ENCODE measurements around the gene MYRF. TPM values are rescaled to one million over a fixed set of nuclear protein-coding genes. Genes with fewer than 3 reads are reported as not detected.

The MYRF gene
- total and polyA plus RNA-seq, 2 donors (not counting 3 experiments of a cell fraction or from before 2014, with no cell fraction given), result 0.82 to 0.98 TPM

- dilution Hi-C loops (cut with MboI; ENCODE audit: extremely low pct_ligation_motif_present, low sequenced_read_pairs), result no loop called here
- no peaks in the 10 kb centered on the region for H3K4me1 ChIP-seq (ENCODE audit: control insufficient read depth, extremely low read depth, insufficient read depth, low read length)
- no TSS peak for BruUV-seq (replicated peaks)
- TF ChIP-seq POLR2AphosphoS5 (IDR thresholded peaks at IDR 0.05; ENCODE audit: insufficient read depth, low read depth, low read length), result no peak
- H3K27ac ChIP-seq (ENCODE audit: insufficient read depth, low read depth, low read length), result no peak overlapping the region
- H4K20me1 ChIP-seq (replicated peaks; ENCODE audit: control insufficient read depth, extremely low read depth, insufficient read depth, low read length), result no peaks in the 10 kb centered on the region
- ChIA-PET CTCF (interaction anchor here (2.0 to 5.4 kb wide), 5 partner anchors 13 to 362 kb away, joined by 8 to 91 read pairs (median 38); no protein-coding TSS in a partner anchor), POLR2A (no interaction called here)
- no peaks in the 10 kb centered on the region for H3K27me3 ChIP-seq (ENCODE audit: control insufficient read depth in 2 of 2, insufficient read depth in 2 of 2, low read length in 2 of 2)
- no peak overlapping the region for H2AFZ ChIP-seq (ENCODE audit: low read depth, low read length)
- no peak for DNase-seq (ENCODE audit: low read depth, low spot score)
- H3K4me3 ChIP-seq (replicated peaks in 1 of 3; ENCODE audit: insufficient read depth in 1 of 3, low read depth in 1 of 3, low read length in 3 of 3), result no peak overlapping the region
- no peaks in the 10 kb centered on the region for H3K9me1 ChIP-seq (replicated peaks; ENCODE audit: control insufficient read depth, extremely low read depth, insufficient read depth, low read length)
- intact Hi-C loops (cut with micrococcal nuclease), result loop anchor here (2.0 kb wide), 2 partner anchors 43 to 363 kb away; no protein-coding TSS in a partner anchor
- H3K9ac ChIP-seq (replicated peaks; ENCODE audit: extremely low read depth, insufficient read depth, low read length), result no peak overlapping the region
- no peaks in the 10 kb centered on the region for H3K36me3 ChIP-seq (ENCODE audit: control insufficient read depth in 2 of 2, extremely low read depth in 1 of 2, insufficient read depth in 2 of 2, low read length in 2 of 2)
- no peaks in the 10 kb centered on the region for H3K79me2 ChIP-seq (ENCODE audit: control insufficient read depth, insufficient read depth, low read length)
- H3K4me2 ChIP-seq (ENCODE audit: insufficient read depth, low read length), result no peak overlapping the region
- FAIRE-seq, result no peak
- H3K9me3 ChIP-seq (replicated peaks; ENCODE audit: control insufficient read depth, insufficient read depth, low read length), result no peaks in the 10 kb centered on the region
Observed at GRCh38 chr11:61745781-61746441, 6.5 kb upstream of the MYRF start.

DNA sequence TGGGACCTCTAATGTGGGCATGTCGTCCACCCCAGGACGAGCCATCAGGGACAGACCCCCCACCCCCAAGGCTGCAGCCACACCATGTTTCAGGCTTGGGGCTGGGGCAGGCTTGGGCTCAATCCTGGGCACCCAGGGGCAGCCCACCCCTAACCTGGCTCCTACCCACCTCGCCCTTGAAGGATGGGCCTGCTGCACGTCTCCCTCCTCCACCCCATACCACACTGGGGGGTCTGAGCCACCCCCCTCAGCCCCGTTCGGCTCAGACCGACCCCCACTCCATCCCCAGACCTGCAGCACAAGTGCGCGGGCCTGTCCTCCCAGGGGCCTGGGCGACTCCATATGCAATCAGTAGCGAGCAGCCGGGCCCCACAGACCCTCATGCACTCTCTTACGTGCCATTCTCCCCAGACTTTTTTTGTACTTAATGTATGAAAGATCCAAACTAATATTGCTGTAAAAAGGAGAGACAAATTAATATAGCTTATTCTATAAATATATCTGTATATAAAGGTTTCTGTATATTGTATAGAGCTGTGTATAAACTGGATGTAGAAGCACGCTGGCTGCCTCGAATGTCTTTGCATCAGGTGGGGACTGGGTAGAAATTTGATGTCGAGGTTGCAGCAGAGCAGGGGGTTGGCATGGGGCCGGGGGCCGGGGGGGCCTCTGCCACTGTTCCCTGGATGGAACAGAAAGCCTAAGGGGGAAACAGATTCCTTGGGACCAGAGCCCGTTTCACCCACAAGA lies 5.8 kb upstream of the MYRF start:
- Histone ChIP-seq H3K79me2 (ENCODE audit: control insufficient read depth, insufficient read depth, low read length) (no peaks in the 10 kb centered on the region), H4K20me1 (replicated peaks; ENCODE audit: control insufficient read depth, extremely low read depth, insufficient read depth, low read length) (no peaks in the 10 kb centered on the region), H2AFZ (ENCODE audit: low read depth, low read length) (no peak overlapping the region), H3K27me3 (ENCODE audit: control insufficient read depth in 2 of 2, insufficient read depth in 2 of 2, low read length in 2 of 2) (no peaks in the 10 kb centered on the region), H3K27ac (ENCODE audit: insufficient read depth, low read depth, low read length) (no peak overlapping the region), H3K4me1 (ENCODE audit: control insufficient read depth, extremely low read depth, insufficient read depth, low read length) (no peaks in the 10 kb centered on the region), H3K9ac (replicated peaks; ENCODE audit: extremely low read depth, insufficient read depth, low read length) (no peak overlapping the region), H3K4me2 (ENCODE audit: insufficient read depth, low read length) (no peak overlapping the region), H3K4me3 (replicated peaks in 1 of 3; ENCODE audit: insufficient read depth in 1 of 3, low read depth in 1 of 3, low read length in 3 of 3) (no peak overlapping the region), H3K9me3 (replicated peaks; ENCODE audit: control insufficient read depth, insufficient read depth, low read length) (no peaks in the 10 kb centered on the region), H3K36me3 (ENCODE audit: control insufficient read depth in 2 of 2, extremely low read depth in 1 of 2, insufficient read depth in 2 of 2, low read length in 2 of 2) (no peaks in the 10 kb centered on the region), H3K9me1 (replicated peaks; ENCODE audit: control insufficient read depth, extremely low read depth, insufficient read depth, low read length) (no peaks in the 10 kb centered on the region)
- CTCF ChIA-PET, result interaction anchor here (0.7 to 5.4 kb wide), 15 partner anchors 11 to 366 kb away, joined by 3 to 91 read pairs (median 10); partner anchors contain the start of genes FEN1 and TMEM258
- POLR2A ChIA-PET, result no interaction called here
- intact Hi-C loops (cut with micrococcal nuclease) (loop anchor here (1.0 to 2.0 kb wide), 3 partner anchors 30 to 362 kb away; no protein-coding TSS in a partner anchor), dilution Hi-C loops (cut with MboI; ENCODE audit: extremely low pct_ligation_motif_present, low sequenced_read_pairs) (no loop called here)
- no peak for FAIRE-seq
- TF ChIP-seq POLR2A (IDR thresholded peaks at IDR 0.05; ENCODE audit: low read depth, low read length) (no peak), MYC (IDR thresholded peaks at IDR 0.05; ENCODE audit: low read depth, low read length) (no peak), JUN (IDR thresholded peaks at IDR 0.05; ENCODE audit: borderline replicate concordance, insufficient read depth, insufficient read length, low read depth) (no peak), EZH2 (IDR thresholded peaks at IDR 0.05; ENCODE audit: borderline replicate concordance, low read depth, low read length, severe bottlenecking) (no peak), FOS (IDR thresholded peaks at IDR 0.05; ENCODE audit: borderline replicate concordance, insufficient read depth, low read length) (no peak), POLR2AphosphoS5 (IDR thresholded peaks at IDR 0.05; ENCODE audit: insufficient read depth, low read depth, low read length) (no peak), GATA2 (IDR thresholded peaks at IDR 0.05; ENCODE audit: insufficient read depth, insufficient read length, low read depth, low read length) (no peak)
- TF ChIP-seq, protein P1, sequence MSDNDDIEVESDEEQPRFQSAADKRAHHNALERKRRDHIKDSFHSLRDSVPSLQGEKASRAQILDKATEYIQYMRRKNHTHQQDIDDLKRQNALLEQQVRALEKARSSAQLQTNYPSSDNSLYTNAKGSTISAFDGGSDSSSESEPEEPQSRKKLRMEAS (IDR thresholded peaks at IDR 0.05; ENCODE audit: insufficient read depth, insufficient read length), result no peak
- TF ChIP-seq, protein P2, sequence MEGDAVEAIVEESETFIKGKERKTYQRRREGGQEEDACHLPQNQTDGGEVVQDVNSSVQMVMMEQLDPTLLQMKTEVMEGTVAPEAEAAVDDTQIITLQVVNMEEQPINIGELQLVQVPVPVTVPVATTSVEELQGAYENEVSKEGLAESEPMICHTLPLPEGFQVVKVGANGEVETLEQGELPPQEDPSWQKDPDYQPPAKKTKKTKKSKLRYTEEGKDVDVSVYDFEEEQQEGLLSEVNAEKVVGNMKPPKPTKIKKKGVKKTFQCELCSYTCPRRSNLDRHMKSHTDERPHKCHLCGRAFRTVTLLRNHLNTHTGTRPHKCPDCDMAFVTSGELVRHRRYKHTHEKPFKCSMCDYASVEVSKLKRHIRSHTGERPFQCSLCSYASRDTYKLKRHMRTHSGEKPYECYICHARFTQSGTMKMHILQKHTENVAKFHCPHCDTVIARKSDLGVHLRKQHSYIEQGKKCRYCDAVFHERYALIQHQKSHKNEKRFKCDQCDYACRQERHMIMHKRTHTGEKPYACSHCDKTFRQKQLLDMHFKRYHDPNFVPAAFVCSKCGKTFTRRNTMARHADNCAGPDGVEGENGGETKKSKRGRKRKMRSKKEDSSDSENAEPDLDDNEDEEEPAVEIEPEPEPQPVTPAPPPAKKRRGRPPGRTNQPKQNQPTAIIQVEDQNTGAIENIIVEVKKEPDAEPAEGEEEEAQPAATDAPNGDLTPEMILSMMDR (IDR thresholded peaks at IDR 0.05; ENCODE audit: extremely low read depth in 1 of 2, insufficient read depth in 1 of 2, low read depth in 1 of 2, low read length in 2 of 2), result no peak
- BruUV-seq (replicated peaks), result no TSS peak
- no peak for DNase-seq (ENCODE audit: low read depth, low spot score)
